Activated CD4-positive, alpha-beta T cell treated with anti-CD3 and anti-CD28 coated beads, Interleukin-2, amount 10 ng/mL, durations not matched to agents 7 days and 5 days (primary cell): ENCODE measurements around the gene TTC28. TPM values are rescaled to one million over a fixed set of nuclear protein-coding genes. Genes with fewer than 3 reads are reported as not detected.
"Not testable (repeated sequence)": the region's sequence is repeated elsewhere in the genome, so short reads cannot be mapped to it uniquely, and the experiment has no call there.

ENCODE experiments used
- CTCF ChIA-PET: fragments of 350-600 bp; sonication (Branson Sonifier 250); formaldehyde crosslinking; loops from one replicate; lab custom pipeline; 2021; ENCODE audit warnings: antibody characterized with exemption; lab: Charles Lee
- POLR2A ChIA-PET: fragments of 350-600 bp; sonication (Branson Sonifier 250); formaldehyde crosslinking; loops from one replicate; lab custom pipeline; 2021; ENCODE audit warnings: antibody characterized with exemption; lab: Charles Lee
- DNase-seq: peaks from one replicate; pipeline ENCODE4 v3.0.0-alpha.2; 2020
- H3K27ac Mint-ChIP-seq: one replicate; pipeline ENCODE4 v1.8.0; 2021; ENCODE audit warnings: mild to moderate bottlenecking, moderate library complexity, mixed read lengths
- H3K27me3 Mint-ChIP-seq: one replicate; pipeline ENCODE4 v1.8.0; 2021; ENCODE audit warnings: mixed read lengths
- H3K36me3 Mint-ChIP-seq: one replicate; pipeline ENCODE4 v1.8.0; 2021; ENCODE audit warnings: low read depth, mixed read lengths
- H3K4me1 Mint-ChIP-seq: one replicate; pipeline ENCODE4 v1.8.0; 2021; ENCODE audit warnings: mixed read lengths
- H3K4me3 Mint-ChIP-seq: one replicate; pipeline ENCODE4 v1.8.0; 2021; ENCODE audit warnings: mild to moderate bottlenecking, moderate library complexity, mixed read lengths
- H3K9me3 Mint-ChIP-seq: one replicate; pipeline ENCODE4 v1.8.0; 2021; ENCODE audit warnings: mixed read lengths
- total RNA-seq, 2 experiments: library from RNA; stranded (reverse); gene quantifications; one replicate each; pipeline ENCODE4 v1.2.3, GENCODE V29; 2021

Gene TTC28
- total RNA-seq, 2 experiments from 2014 or later = 0.74 to 1.2 TPM

- Mint-ChIP-seq H3K27ac (no peak overlapping the region), H3K27me3 (peaks cover 20% of the 10 kb centered on the region), H3K4me3 (no peak overlapping the region), H3K36me3 (no peaks in the 10 kb centered on the region), H3K4me1 (no peaks in the 10 kb centered on the region), H3K9me3 (no peaks in the 10 kb centered on the region)
- POLR2A ChIA-PET = no interaction called here
- DNase-seq = no peak
- CTCF ChIA-PET = no interaction called here
Observed at GRCh38 chr22:28521451-28521850, 158.2 kb downstream of the TTC28 start.

GRCh38 chr22:28514321-28514821 lies 165.3 kb downstream of the TTC28 start:
- no peak overlapping the region for H3K27ac Mint-ChIP-seq
- H3K4me3 Mint-ChIP-seq = no peak overlapping the region
- H3K4me1 Mint-ChIP-seq = no peaks in the 10 kb centered on the region
- CTCF ChIA-PET = no interaction called here
- H3K36me3 Mint-ChIP-seq = no peaks in the 10 kb centered on the region
- peaks cover 23% of the 10 kb centered on the region for H3K27me3 Mint-ChIP-seq
- DNase-seq = no peak
- H3K9me3 Mint-ChIP-seq = peaks cover 3% of the 10 kb centered on the region
- POLR2A ChIA-PET = no interaction called here

- POLR2A ChIA-PET, H3K27ac Mint-ChIP-seq, H3K4me3 Mint-ChIP-seq, H3K9me3 Mint-ChIP-seq, DNase-seq, H3K4me1 Mint-ChIP-seq, H3K36me3 Mint-ChIP-seq: not testable (repeated sequence)
- CTCF ChIA-PET = interaction anchor here (0.6 kb wide), 2 partner anchors 34 to 1656 kb away, joined by 3 to 6 read pairs; no protein-coding TSS in a partner anchor
- H3K27me3 Mint-ChIP-seq = peaks cover 22% of the 10 kb centered on the region
Observed at GRCh38 chr22:28512387-28512786, 167.3 kb downstream of the TTC28 start.

GRCh38 chr22:28507896-28508295 lies 171.7 kb downstream of the TTC28 start:
- DNase-seq = no peak
- ChIA-PET CTCF (no interaction called here), POLR2A (no interaction called here)
- Mint-ChIP-seq H3K4me1 (no peaks in the 10 kb centered on the region), H3K27me3 (peaks cover 20% of the 10 kb centered on the region), H3K9me3 (peaks cover 7% of the 10 kb centered on the region), H3K36me3 (no peaks in the 10 kb centered on the region), H3K27ac (no peak overlapping the region), H3K4me3 (no peak overlapping the region)

- no peaks in the 10 kb centered on the region for H3K4me1 Mint-ChIP-seq
- CTCF ChIA-PET = no interaction called here
- H3K4me3 Mint-ChIP-seq = no peak overlapping the region
- no peak overlapping the region for H3K27ac Mint-ChIP-seq
- POLR2A ChIA-PET = no interaction called here
- H3K36me3 Mint-ChIP-seq = no peaks in the 10 kb centered on the region
- H3K9me3 Mint-ChIP-seq = peaks cover 4% of the 10 kb centered on the region
- H3K27me3 Mint-ChIP-seq = peaks cover 19% of the 10 kb centered on the region
- DNase-seq = no peak
Observed at GRCh38 chr22:28506150-28506535, 173.5 kb downstream of the TTC28 start.

GRCh38 chr22:28505416-28506149 lies 174.1 kb downstream of the TTC28 start:
- no peaks in the 10 kb centered on the region for H3K36me3 Mint-ChIP-seq
- H3K27me3 Mint-ChIP-seq = peaks cover 21% of the 10 kb centered on the region
- H3K9me3 Mint-ChIP-seq = peaks cover 4% of the 10 kb centered on the region
- DNase-seq = no peak
- CTCF ChIA-PET = no interaction called here
- POLR2A ChIA-PET = no interaction called here
- no peaks in the 10 kb centered on the region for H3K4me1 Mint-ChIP-seq
- H3K27ac Mint-ChIP-seq = no peak overlapping the region
- no peak overlapping the region for H3K4me3 Mint-ChIP-seq

- no peaks in the 10 kb centered on the region for H3K4me1 Mint-ChIP-seq
- no peaks in the 10 kb centered on the region for H3K36me3 Mint-ChIP-seq
- ChIA-PET CTCF (no interaction called here), POLR2A (no interaction called here)
- H3K4me3 Mint-ChIP-seq = no peak overlapping the region
- H3K9me3 Mint-ChIP-seq = no peaks in the 10 kb centered on the region
- no peak for DNase-seq
- H3K27ac Mint-ChIP-seq = no peak overlapping the region
- H3K27me3 Mint-ChIP-seq = peaks cover 44% of the 10 kb centered on the region
Observed at GRCh38 chr22:28500006-28500405, 179.6 kb downstream of the TTC28 start.

GRCh38 chr22:28498044-28498443 lies 181.6 kb downstream of the TTC28 start:
- no peak overlapping the region for H3K4me3 Mint-ChIP-seq
- H3K36me3 Mint-ChIP-seq = no peaks in the 10 kb centered on the region
- H3K9me3 Mint-ChIP-seq = no peaks in the 10 kb centered on the region
- DNase-seq = no peak
- H3K4me1 Mint-ChIP-seq = no peaks in the 10 kb centered on the region
- CTCF ChIA-PET = no interaction called here
- POLR2A ChIA-PET = no interaction called here
- H3K27ac Mint-ChIP-seq = no peak overlapping the region
- peaks cover 59% of the 10 kb centered on the region for H3K27me3 Mint-ChIP-seq

GRCh38 chr22:28497188-28497587 lies 182.5 kb downstream of the TTC28 start:
- H3K4me1 Mint-ChIP-seq = no peaks in the 10 kb centered on the region
- no peak for DNase-seq
- no peaks in the 10 kb centered on the region for H3K9me3 Mint-ChIP-seq
- ChIA-PET POLR2A (no interaction called here), CTCF (no interaction called here)
- no peak overlapping the region for H3K4me3 Mint-ChIP-seq
- no peak overlapping the region for H3K27ac Mint-ChIP-seq
- peaks cover 59% of the 10 kb centered on the region for H3K27me3 Mint-ChIP-seq
- no peaks in the 10 kb centered on the region for H3K36me3 Mint-ChIP-seq

- H3K27ac Mint-ChIP-seq, POLR2A ChIA-PET, H3K9me3 Mint-ChIP-seq, H3K4me3 Mint-ChIP-seq, CTCF ChIA-PET, DNase-seq, H3K36me3 Mint-ChIP-seq, H3K4me1 Mint-ChIP-seq: not testable (repeated sequence)
- peaks cover 37% of the 10 kb centered on the region for H3K27me3 Mint-ChIP-seq
Observed at GRCh38 chr22:28491289-28491688, 188.4 kb downstream of the TTC28 start.

GRCh38 chr22:28488825-28489224 lies 190.8 kb downstream of the TTC28 start:
- CTCF ChIA-PET = no interaction called here
- no peak overlapping the region for H3K27ac Mint-ChIP-seq
- H3K4me1 Mint-ChIP-seq = no peaks in the 10 kb centered on the region
- DNase-seq = no peak
- POLR2A ChIA-PET = no interaction called here
- no peaks in the 10 kb centered on the region for H3K36me3 Mint-ChIP-seq
- no peak overlapping the region for H3K4me3 Mint-ChIP-seq
- no peaks in the 10 kb centered on the region for H3K9me3 Mint-ChIP-seq
- peaks cover 25% of the 10 kb centered on the region for H3K27me3 Mint-ChIP-seq

- CTCF ChIA-PET = no interaction called here
- peaks cover 22% of the 10 kb centered on the region for H3K27me3 Mint-ChIP-seq
- POLR2A ChIA-PET = no interaction called here
- no peak overlapping the region for H3K27ac Mint-ChIP-seq
- no peaks in the 10 kb centered on the region for H3K9me3 Mint-ChIP-seq
- no peak for DNase-seq
- no peaks in the 10 kb centered on the region for H3K36me3 Mint-ChIP-seq
- no peak overlapping the region for H3K4me3 Mint-ChIP-seq
- no peaks in the 10 kb centered on the region for H3K4me1 Mint-ChIP-seq
Observed at GRCh38 chr22:28484662-28485061, 195.0 kb downstream of the TTC28 start.

- ChIA-PET POLR2A (no interaction called here), CTCF (no interaction called here)
- no peak overlapping the region for H3K27ac Mint-ChIP-seq
- no peaks in the 10 kb centered on the region for H3K4me1 Mint-ChIP-seq
- H3K36me3 Mint-ChIP-seq = no peaks in the 10 kb centered on the region
- peaks cover 22% of the 10 kb centered on the region for H3K27me3 Mint-ChIP-seq
- H3K4me3 Mint-ChIP-seq = no peak overlapping the region
- no peak for DNase-seq
- H3K9me3 Mint-ChIP-seq = no peaks in the 10 kb centered on the region
Observed at GRCh38 chr22:28481725-28482124, 197.9 kb downstream of the TTC28 start.
